Stimulated activated naive CD4-positive, alpha-beta T cell (primary cell): ENCODE measurements around the gene DVL2.
A peak's percentile ranks its signal among the peaks of the same experiment; 100 is the strongest.

Experiments
- DNase-seq, 6 experiments: peaks; one replicate each; lab custom pipeline; 2025; lab: John Stamatoyannopoulos, UW

The DVL2 gene

DNA sequence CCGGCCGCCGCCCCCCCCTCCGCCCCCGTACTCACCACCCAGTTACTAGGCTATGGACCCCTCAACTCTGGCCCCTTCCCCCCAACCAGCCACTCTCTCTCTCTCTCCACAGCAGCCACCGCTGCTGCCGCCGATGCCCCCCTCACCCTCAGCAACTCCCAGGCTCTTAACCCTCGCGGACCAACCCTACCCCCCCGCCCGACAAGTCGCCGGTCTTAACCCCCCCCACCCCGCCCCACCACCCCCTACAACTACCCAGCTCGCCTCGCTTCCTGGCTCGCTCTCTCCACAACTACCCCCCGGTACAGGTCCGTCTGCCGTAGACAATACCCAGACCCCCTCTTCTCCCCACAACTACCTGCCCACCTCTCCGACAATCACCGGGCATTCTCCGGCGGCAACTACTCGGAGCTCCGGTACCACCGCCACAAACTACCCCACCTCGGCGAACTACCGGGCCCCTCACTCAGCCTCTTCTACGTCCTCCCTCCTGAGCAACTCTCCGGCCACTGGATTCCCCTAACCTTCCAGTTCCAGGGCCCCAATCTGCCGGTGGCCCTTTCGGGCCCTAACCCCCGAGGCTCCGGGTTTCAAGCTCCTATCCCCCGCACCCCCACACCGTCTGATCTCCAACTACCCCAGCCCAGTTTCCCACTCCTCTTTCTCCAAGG, 4.2 kb upstream of the DVL2 start:
- peak; percentile 24 to 67 (median 50) for DNase-seq

- DNase-seq = peak; percentile 58 to 82 (median 68)
These were observed 3.6 kb upstream of the DVL2 start for GRCh38 chr17:7237761-7238419.

GRCh38 chr17:7237266-7237760, 3.0 kb upstream of the DVL2 start:
- no peak for DNase-seq

GRCh38 chr17:7236808-7237207, 2.5 kb upstream of the DVL2 start:
- no peak for DNase-seq

DNA sequence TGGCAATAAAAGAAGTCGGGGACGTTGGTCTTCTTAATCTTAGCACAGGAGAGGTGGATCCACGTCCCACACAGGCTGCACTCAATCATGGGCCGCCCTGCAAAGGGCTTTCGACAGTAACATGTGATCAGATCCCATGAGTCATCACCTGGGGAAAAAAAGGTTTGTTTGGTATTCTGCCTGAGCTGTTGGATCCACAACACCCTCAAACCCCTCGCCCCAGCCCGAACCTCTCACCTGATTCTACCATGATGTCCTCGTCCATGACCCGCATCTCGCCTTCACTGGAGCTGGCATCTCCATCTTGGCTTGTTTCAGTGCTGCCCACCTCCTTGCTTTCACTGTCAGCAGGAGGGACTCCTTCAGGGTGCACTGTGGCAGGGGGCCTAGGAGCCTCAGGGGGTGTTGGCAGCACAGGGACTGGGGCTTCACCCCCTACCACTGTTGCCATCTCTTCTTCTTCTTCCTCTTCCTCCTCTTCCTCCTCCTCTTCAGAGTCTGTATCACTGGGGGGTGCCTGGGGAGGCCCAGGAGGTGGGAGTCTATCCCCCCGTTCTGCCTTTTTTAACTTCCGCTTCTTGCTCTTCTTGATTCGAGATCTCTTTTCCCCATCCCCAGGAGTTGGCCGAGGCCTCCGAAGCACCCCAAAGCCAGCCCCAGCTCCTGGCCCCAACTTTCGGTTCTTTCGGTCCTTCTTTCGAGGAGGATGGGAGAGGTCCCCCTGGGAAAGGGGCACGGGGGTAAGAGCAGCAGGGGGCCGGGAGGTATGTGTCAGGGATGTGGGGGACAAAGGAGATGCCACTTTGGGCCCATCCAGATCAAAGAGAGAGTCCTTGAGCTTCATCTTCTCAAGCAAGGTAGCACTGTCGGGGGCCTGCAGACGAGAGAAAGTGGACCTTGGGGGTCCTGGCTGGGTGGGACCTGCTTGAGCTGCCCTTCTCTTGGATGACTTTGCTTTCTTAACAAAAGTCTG, 1.7 kb upstream of the DVL2 start:
- no peak for DNase-seq

DNA sequence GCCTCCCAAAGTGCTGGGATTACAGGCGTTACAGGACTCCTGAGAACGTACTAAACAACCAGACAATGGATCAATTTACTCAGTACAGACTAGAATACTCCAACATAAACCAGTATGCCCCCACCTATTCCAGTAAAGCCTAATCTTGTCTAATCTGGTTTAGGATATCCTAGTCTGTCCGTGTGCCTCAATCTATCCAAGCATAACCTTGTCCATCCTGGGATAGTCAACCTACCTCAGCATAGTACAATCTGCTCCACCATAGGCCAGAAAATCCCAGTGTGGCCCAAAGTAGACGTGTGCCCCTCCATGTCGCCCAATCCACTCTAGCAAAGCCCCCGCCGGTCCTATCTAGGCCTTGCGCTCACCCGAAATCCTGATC, 625 bp downstream of the DVL2 start:
- DNase-seq = no peak

DNA sequence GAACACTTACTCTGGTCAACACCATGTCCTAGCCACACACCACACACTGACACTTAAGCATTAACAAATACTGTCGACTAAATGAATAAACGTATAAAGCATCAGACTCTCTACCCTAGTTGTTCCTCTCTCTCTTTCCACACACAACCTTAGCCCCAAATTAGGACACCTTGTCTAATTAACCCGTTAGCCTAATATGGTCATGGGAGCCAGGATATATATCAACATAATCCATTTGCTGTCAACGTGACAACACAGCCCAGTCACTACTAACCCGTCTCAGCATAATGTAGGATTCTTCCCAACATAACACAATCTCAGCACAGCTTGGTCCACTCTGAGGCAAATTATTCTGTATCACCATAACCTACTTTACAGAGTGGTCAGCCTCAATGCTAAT, 2.2 kb downstream of the DVL2 start:
- DNase-seq = no peak

- DNase-seq = no peak
These were observed 4.8 kb downstream of the DVL2 start for GRCh38 chr17:7229504-7229903.

DNA sequence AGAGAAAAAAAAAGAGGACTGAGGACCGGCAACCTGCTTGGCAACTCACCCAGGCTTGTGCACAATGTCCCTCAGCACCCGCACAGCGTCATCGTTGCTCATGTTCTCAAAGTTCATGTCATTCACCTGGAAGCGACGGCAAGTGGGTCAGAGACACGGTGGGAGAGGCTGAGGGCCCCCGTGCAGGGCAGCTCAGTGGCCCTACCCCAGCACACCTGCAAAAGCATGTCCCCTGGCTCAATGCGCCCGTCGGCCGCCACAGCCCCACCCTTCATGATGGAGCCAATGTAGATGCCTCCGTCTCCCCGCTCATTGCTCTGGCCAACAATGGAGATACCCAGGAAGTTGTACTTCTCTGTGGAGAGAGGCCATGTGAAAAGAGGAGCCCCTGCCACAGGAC, 5.4 kb downstream of the DVL2 start:
- DNase-seq = no peak

- DNase-seq = no peak
These were observed 7.3 kb downstream of the DVL2 start for GRCh38 chr17:7226721-7227710.

GRCh38 chr17:7225711-7226331, 8.5 kb downstream of the DVL2 start:
- DNase-seq = no peak

GRCh38 chr17:7224661-7225111, 9.6 kb downstream of the DVL2 start:
- DNase-seq = no peak

DNA sequence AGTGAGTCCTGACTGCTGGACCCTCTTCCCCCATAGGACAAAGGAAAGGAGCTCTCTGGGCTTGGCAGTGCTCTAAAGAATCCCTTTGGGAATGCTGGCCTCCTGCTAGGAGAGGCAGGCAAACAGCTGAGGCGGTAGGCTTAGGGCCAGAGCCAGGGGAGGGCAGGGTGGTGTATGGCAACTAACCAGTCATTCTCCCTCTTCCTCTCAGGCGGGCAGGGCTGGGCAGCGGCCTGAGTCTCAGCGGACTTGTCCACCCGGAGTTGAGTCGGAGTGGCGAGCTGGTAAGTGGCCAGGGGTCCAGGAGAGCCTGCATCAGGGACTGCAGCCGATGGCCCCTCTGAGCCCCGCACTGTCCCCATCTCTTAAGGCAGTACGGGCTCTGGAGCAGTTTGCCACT, 10.2 kb downstream of the DVL2 start:
- no peak for DNase-seq

- no peak for DNase-seq
These were observed 10.9 kb downstream of the DVL2 start for GRCh38 chr17:7223375-7223774.

- DNase-seq = no peak
These were observed 11.4 kb downstream of the DVL2 start for GRCh38 chr17:7222972-7223292.

DNA sequence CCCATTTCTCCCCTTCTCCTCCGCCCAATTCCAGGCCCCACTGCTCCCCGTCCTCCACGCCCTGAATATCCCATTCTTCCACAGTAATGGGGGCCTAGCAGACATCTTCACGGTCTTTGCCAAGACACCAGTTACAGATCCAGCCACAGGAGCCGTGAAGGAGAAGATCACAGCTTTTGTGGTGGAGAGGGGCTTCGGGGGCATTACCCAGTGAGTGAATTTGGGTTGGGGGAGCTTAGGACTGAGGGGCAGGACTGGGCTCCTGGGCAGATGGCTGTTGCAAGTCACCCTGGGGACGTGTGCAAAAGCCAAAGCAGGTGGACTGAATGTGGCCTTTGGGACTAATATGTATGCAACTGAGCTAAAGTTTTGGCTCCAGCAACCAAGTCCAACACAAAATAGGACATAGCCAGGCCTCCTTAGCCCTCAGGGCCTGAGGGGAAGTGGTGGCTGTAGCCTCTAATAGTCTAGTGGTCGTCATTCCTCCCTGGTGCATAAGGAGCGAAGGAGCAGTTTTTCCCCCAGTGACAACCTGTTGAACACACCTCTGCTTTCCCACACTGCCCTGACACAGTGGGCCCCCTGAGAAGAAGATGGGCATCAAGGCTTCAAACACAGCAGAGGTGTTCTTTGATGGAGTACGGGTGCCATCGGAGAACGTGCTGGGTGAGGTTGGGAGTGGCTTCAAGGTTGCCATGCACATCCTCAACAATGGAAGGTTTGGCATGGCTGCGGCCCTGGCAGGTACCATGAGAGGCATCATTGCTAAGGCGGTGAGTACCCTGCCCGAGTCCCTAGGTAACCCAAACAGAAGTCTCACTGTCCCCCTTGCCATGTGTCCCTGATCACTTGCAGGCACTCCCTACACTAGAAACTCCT, 12.0 kb downstream of the DVL2 start:
- no peak for DNase-seq

GRCh38 chr17:7221278-7222092, 12.8 kb downstream of the DVL2 start:
- DNase-seq = no peak

DNA sequence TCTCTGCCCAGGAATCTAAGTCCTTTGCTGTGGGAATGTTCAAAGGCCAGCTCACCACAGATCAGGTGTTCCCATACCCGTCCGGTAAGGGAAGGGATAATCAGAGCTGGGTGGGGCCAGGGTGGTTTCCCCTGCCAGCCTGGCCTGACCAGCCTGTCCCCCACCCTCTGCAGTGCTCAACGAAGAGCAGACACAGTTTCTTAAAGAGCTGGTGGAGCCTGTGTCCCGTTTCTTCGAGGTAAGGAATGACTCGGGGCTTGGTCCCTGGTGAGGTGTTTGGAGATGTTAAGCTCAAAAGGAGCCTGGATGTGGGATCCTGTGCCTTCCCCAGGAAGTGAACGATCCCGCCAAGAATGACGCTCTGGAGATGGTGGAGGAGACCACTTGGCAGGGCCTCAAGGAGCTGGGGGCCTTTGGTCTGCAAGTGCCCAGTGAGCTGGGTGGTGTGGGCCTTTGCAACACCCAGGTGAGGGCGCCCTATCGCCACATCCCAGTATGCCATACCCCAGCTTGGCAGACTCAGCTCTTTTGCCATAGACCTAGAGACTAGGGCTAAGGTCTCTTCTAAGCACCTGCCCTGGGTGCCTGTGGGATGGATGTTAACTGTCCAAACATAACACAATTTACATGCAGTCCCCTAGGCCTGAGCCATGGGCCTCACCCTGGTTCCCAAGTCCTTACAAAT, 13.6 kb downstream of the DVL2 start:
- peak in 5 of 6 experiments; percentile 38 to 48 (median 41) for DNase-seq
